ENCODE results near the gene PHACTR3. TPM values are rescaled to one million over a fixed set of nuclear protein-coding genes. Genes with fewer than 3 reads are reported as not detected.

Gene PHACTR3
- total RNA-seq, 1 donor = not detected

DNA sequence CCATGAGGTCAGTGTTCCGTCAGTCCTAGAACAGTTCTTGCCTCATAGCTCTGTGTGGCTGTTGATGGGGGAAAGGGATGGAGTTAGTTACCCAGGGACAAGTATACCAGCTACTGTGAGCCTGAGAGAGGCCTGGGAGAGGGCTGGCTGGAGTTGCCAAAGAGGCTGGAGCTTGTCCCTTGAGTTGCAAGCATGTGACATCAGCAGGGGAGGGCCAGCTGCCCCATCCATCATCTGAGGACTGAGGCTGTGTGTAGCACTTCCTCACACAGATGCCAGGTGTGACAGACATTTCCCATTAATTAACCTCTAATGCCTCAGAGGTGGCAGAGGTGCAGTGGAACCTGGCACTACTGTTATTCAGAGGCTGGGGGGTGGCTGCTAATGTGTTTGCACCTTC, 131.6 kb downstream of the PHACTR3 start:
- TF ChIP-seq CTCF (IDR thresholded peaks at IDR 0.05; ENCODE audit: extremely low read depth, low read depth, low read length) = no peak
- Histone ChIP-seq H3K27me3 (ENCODE audit: insufficient read depth, low read length) (no peaks in the 10 kb centered on the region), H3K4me3 (ENCODE audit: insufficient read depth, low read length) (no peak overlapping the region), H3K9me3 (ENCODE audit: low read depth, low read length) (no peaks in the 10 kb centered on the region), H3K4me1 (ENCODE audit: insufficient read depth, low read length) (no peaks in the 10 kb centered on the region), H3K27ac (ENCODE audit: low read depth, low read length) (no peak overlapping the region), H3K79me2 (ENCODE audit: insufficient read depth, low read length) (no peaks in the 10 kb centered on the region), H3K36me3 (ENCODE audit: insufficient read depth, low read length) (no peaks in the 10 kb centered on the region), H4K20me1 (ENCODE audit: insufficient read depth, low read length) (no peaks in the 10 kb centered on the region), H2AFZ (ENCODE audit: low read length) (no peak overlapping the region), H3K4me2 (ENCODE audit: insufficient read depth, low read length) (no peak overlapping the region)
- no peak for DNase-seq (ENCODE audit: insufficient read length, low spot score, missing footprints)

GRCh38 chr20:59736366-59736765, 132.0 kb downstream of the PHACTR3 start:
- H3K4me1 ChIP-seq (ENCODE audit: insufficient read depth, low read length) = no peaks in the 10 kb centered on the region
- no peaks in the 10 kb centered on the region for H3K27me3 ChIP-seq (ENCODE audit: insufficient read depth, low read length)
- H2AFZ ChIP-seq (ENCODE audit: low read length) = no peak overlapping the region
- H3K9me3 ChIP-seq (ENCODE audit: low read depth, low read length) = no peaks in the 10 kb centered on the region
- no peak overlapping the region for H3K27ac ChIP-seq (ENCODE audit: low read depth, low read length)
- H3K4me3 ChIP-seq (ENCODE audit: insufficient read depth, low read length) = no peak overlapping the region
- H3K36me3 ChIP-seq (ENCODE audit: insufficient read depth, low read length) = no peaks in the 10 kb centered on the region
- H4K20me1 ChIP-seq (ENCODE audit: insufficient read depth, low read length) = no peaks in the 10 kb centered on the region
- no peak for DNase-seq (ENCODE audit: insufficient read length, low spot score, missing footprints)
- no peaks in the 10 kb centered on the region for H3K79me2 ChIP-seq (ENCODE audit: insufficient read depth, low read length)
- no peak for TF ChIP-seq CTCF (IDR thresholded peaks at IDR 0.05; ENCODE audit: extremely low read depth, low read depth, low read length)
- no peak overlapping the region for H3K4me2 ChIP-seq (ENCODE audit: insufficient read depth, low read length)

DNA sequence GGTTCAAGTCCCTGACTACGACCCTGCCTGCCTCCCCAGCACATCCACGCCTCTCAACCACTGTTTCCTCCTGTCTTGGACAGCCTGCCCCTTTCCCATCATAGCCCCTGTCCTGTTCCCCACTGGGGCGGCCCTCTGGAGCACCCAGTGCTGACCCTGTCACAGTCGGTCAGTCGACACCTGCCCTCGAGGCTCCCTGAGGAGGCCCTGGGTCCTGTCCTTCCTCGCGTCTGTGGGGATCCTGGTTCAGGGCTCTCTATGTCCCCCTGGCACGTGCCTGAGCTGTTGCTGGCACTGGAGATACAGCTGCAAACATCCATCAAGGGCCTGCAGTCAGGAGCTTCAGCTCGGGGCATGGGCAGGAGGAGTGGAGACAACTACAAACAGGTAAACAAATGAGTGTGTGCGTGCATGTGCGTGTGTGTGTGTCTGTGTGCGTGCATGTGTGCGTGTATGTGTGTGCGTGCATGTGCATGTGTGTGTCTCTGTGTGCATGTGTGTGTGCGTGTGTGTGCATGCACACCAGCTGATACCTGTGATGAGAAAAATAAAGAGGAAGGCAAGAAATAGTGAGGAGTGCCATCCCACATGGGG, 132.8 kb downstream of the PHACTR3 start:
- no peaks in the 10 kb centered on the region for H3K36me3 ChIP-seq (ENCODE audit: insufficient read depth, low read length)
- TF ChIP-seq CTCF (IDR thresholded peaks at IDR 0.05; ENCODE audit: extremely low read depth, low read depth, low read length) = no peak
- no peaks in the 10 kb centered on the region for H3K79me2 ChIP-seq (ENCODE audit: insufficient read depth, low read length)

DNA sequence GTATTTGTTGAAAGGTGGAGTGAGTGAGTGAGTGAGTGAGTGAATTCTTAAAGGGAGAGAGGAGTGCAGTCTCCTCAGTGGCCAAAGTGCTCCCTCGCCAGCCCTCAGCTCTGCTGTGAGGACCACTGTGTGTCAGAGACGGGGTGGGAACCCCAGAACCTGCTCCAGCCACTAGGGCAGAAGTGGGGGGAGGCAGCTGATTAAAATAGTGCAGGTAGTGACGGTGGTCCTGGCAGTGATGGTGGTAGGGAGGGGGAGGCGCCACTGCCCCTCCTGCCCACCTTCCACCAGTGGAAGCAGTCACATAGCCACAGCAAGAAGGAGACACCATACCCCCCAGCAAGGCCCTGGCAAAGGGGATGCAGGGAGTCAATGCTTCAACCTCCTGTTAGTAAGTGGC, 133.5 kb downstream of the PHACTR3 start:
- Histone ChIP-seq H3K4me3 (ENCODE audit: insufficient read depth, low read length) (no peak overlapping the region), H3K79me2 (ENCODE audit: insufficient read depth, low read length) (no peaks in the 10 kb centered on the region), H3K4me1 (ENCODE audit: insufficient read depth, low read length) (no peaks in the 10 kb centered on the region), H3K4me2 (ENCODE audit: insufficient read depth, low read length) (no peak overlapping the region), H3K9me3 (ENCODE audit: low read depth, low read length) (no peaks in the 10 kb centered on the region), H3K36me3 (ENCODE audit: insufficient read depth, low read length) (no peaks in the 10 kb centered on the region), H2AFZ (ENCODE audit: low read length) (no peak overlapping the region), H3K27ac (ENCODE audit: low read depth, low read length) (no peak overlapping the region), H3K27me3 (ENCODE audit: insufficient read depth, low read length) (no peaks in the 10 kb centered on the region), H4K20me1 (ENCODE audit: insufficient read depth, low read length) (no peaks in the 10 kb centered on the region)
- TF ChIP-seq CTCF (IDR thresholded peaks at IDR 0.05; ENCODE audit: extremely low read depth, low read depth, low read length) = no peak
- DNase-seq (ENCODE audit: insufficient read length, low spot score, missing footprints) = no peak

More for the DNA sequence above, 132.8 kb downstream of the PHACTR3 start:
- no peaks in the 10 kb centered on the region for H3K27me3 ChIP-seq (ENCODE audit: insufficient read depth, low read length)
- no peaks in the 10 kb centered on the region for H4K20me1 ChIP-seq (ENCODE audit: insufficient read depth, low read length)
- no peak overlapping the region for H3K4me3 ChIP-seq (ENCODE audit: insufficient read depth, low read length)
- H3K9me3 ChIP-seq (ENCODE audit: low read depth, low read length) = no peaks in the 10 kb centered on the region
- no peak for DNase-seq (ENCODE audit: insufficient read length, low spot score, missing footprints)
- H2AFZ ChIP-seq (ENCODE audit: low read length) = no peak overlapping the region
- H3K27ac ChIP-seq (ENCODE audit: low read depth, low read length) = no peak overlapping the region
- no peaks in the 10 kb centered on the region for H3K4me1 ChIP-seq (ENCODE audit: insufficient read depth, low read length)
- H3K4me2 ChIP-seq (ENCODE audit: insufficient read depth, low read length) = no peak overlapping the region

All from osteoblast (primary cell).